ENCODE results near the gene ARHGEF37.
"Not testable (repeated sequence)": the region's sequence is repeated elsewhere in the genome, so short reads cannot be mapped to it uniquely, and the experiment has no call there.

Gene ARHGEF37, protein sequence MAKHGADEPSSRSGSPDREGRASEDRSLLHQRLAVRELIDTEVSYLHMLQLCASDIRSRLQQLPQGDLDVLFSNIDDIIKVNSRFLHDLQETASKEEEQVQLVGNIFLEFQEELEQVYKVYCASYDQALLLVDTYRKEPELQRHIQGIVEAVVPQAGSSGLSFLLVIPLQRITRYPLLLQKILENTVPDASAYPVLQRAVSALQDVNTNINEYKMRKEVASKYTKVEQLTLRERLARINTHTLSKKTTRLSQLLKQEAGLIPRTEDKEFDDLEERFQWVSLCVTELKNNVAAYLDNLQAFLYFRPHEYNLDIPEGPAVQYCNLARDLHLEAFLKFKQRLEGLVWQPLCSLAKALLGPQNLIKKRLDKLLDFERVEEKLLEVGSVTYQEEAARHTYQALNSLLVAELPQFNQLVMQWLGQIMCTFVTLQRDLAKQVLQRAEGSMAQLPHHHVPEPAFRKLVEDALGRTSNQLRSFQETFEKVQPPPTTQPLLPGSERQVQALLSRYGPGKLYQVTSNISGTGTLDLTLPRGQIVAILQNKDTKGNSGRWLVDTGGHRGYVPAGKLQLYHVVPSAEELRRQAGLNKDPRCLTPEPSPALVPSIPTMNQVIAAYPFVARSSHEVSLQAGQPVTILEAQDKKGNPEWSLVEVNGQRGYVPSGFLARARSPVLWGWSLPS

GRCh38 chr5:149581192-149581861 lies at the start of gene ARHGEF37:
Gene ARHGEF37 (plus strand): TSS chr5:149581498. CDS start chr5:149597770, 16,272 bp downstream.
- DNase-seq (ENCODE audit: low read depth in 2 of 2), result peak in 1 of 2 donors; percentile 9

DNA sequence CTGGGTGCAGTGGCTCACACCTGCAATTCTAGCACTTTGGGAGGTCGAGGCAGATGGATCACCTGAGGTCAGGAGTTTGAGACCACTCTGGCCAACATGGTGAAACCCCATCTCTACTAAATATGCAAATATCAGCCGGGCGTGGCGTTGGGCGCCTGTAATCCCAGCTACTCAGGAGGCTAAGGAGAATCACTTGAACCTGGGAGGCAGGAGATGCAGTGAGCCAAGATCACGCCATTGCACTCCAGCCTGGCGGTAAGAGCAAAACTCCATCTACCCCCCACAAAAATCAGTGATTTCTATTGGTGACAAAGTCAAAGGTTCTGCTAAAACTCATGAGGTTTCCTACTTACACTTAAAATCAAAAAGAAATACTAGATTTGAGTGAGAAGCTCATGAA lies 48.9 kb upstream of the ARHGEF37 start:
- DNase-seq (ENCODE audit: low read depth in 2 of 2), result no peak

GRCh38 chr5:149535787-149536186 lies 45.5 kb upstream of the ARHGEF37 start:
- DNase-seq (ENCODE audit: low read depth in 2 of 2), result not testable (repeated sequence)

- no peak for DNase-seq (ENCODE audit: low read depth in 2 of 2)
These were observed 43.8 kb upstream of the ARHGEF37 start for GRCh38 chr5:149537374-149537975.

GRCh38 chr5:149540089-149540488 lies 41.2 kb upstream of the ARHGEF37 start:
- DNase-seq (ENCODE audit: low read depth in 2 of 2), result no peak

GRCh38 chr5:149541893-149542292 lies 39.4 kb upstream of the ARHGEF37 start:
- DNase-seq (ENCODE audit: low read depth in 2 of 2), result no peak

- no peak for DNase-seq (ENCODE audit: low read depth in 2 of 2)
These were observed 37.8 kb upstream of the ARHGEF37 start for GRCh38 chr5:149543361-149544027.

GRCh38 chr5:149544028-149544420 lies 37.3 kb upstream of the ARHGEF37 start:
- no peak for DNase-seq (ENCODE audit: low read depth in 2 of 2)

DNA sequence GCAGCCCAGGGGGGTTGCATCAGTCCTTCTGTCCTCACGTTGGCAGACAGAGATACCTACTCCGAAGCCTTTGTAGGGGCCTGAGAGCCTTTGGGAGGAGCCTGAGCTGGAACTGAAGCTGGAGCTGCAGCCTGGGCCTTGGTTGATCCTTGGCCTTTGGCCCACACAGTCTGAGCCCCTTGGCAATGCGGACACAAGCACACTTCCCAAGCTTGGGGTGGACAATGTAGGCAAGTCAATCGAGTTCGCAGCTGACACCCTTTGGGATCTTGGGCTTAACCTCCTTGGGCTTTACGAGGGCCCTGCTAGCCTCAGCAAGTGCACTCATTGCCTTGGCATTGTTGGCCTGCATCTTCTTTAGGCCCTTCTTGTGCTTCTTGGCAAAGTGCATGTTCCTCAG lies 36.0 kb upstream of the ARHGEF37 start:
- no peak for DNase-seq (ENCODE audit: low read depth in 2 of 2)

DNA sequence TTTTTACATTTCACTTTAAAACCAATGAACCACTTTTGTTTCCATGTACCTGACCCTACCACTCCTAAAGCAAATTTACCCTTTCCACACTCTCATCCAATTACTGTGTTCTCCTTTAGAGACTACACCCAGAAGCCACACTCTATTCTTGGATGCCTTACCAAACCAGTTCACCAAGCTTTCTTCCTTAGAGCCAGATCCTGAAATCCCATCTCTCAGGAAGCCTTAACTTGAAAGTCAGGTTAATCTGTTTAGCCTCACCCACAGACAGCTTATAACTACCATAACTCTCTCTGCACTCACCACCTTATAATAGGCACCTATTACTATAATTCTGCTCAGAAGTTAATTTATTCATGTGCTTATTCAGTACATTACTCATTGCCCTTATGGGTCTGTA lies 34.3 kb upstream of the ARHGEF37 start:
- no peak for DNase-seq (ENCODE audit: low read depth in 2 of 2)

- DNase-seq (ENCODE audit: low read depth in 2 of 2), result no peak
These were observed 31.6 kb upstream of the ARHGEF37 start for GRCh38 chr5:149549461-149550267.

DNA sequence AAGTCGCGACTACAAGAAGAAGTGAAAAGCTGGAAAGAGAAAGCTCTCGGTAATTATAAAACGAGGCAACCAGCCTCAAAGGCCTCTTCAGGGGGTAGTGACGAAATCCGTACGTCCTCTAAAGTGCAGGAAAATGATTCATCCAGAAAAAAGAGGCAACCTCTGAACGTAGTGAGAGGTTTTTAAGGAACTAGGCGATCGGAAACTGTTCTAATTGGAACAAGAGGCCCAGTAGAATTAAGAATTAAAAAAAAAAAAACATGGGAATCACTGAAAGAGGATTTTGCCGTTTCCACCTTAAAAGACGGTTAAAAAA lies 31.1 kb upstream of the ARHGEF37 start:
- DNase-seq (ENCODE audit: low read depth in 2 of 2), result no peak

- DNase-seq (ENCODE audit: low read depth in 2 of 2), result no peak
These were observed 30.6 kb upstream of the ARHGEF37 start for GRCh38 chr5:149550594-149551226.

DNA sequence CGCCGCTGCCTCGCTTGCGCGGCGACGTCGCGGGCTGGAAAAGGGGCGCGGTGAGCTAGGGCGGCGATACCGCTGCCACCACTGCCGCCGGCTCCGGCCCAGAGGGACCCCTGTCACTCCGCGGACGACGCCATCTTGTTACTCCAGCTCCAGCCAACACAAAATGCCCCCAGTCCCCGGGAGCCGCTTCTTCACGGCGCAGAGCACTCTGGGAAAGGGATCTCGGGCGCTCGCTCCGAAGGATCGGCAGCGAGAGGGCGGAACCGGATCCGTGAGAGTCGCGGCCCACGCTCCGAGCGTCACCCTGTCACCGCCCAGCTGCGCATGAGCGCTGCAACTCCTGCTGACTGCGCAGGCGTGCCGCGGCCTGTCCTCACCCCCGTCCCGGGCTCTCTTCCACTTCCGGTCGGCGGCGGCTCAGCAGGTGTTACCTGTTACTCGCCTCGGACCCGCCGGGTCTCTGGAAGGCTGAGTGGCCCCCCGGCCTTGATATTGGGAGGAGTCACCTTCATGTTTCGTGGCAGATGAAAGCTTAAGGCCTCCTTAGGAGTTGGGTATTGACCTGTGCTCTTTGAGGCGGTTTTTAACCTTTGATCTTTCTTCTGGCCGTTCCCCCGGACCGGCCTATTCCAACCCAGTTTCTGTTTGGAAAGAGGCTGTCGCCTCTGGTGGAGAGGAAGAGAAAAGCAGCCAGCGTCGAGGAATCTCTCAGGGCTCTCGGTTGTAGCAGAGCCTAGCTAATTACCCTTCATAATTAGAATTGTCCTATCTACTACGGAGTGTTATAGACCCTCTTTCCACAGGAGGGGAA lies 29.9 kb upstream of the ARHGEF37 start, which contains the start of gene CSNK1A1:
CSNK1A1 (minus strand) TSS at position 213 of the 811 bp plus-strand sequence. CDS start 475 bp downstream, outside the sequence.
- peak; percentile 97 to 99 for DNase-seq (ENCODE audit: low read depth in 2 of 2)

- no peak for DNase-seq (ENCODE audit: low read depth in 2 of 2)
These were observed 29.2 kb upstream of the ARHGEF37 start for GRCh38 chr5:149552038-149552494.

DNA sequence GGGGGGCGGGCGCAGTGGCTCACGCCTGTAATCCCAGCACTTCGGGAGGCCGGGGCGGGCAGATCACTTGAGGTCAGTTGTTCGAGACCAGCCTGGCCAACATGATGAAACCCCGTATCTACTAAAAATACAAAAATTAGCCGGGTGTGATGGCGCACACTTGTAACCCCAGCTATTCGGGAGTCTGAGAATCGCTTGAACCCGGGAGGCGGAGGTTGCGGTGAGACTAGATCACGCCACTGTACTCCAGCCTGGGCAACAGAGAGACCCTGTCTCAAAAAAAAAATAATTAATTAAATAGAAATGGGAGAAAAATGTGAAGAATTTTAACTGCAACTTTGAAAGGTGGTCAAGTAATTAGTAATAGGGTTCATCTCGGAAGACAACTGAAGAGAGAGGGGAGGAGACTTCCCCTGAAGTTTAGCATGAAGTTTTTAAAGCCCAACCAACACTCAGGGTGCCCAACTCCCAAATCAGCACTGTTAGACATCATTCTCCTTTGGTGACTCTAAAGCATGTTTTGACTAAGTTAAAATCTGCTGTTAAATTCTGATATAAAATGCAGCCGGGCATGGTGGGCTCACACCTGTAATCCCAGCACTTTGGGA lies 28.6 kb upstream of the ARHGEF37 start:
- no peak for DNase-seq (ENCODE audit: low read depth in 2 of 2)

- DNase-seq (ENCODE audit: low read depth in 2 of 2), result no peak
These were observed 21.6 kb upstream of the ARHGEF37 start for GRCh38 chr5:149559706-149560105.

GRCh38 chr5:149561848-149562247 lies 19.4 kb upstream of the ARHGEF37 start:
- DNase-seq (ENCODE audit: low read depth in 2 of 2), result no peak

- no peak for DNase-seq (ENCODE audit: low read depth in 2 of 2)
These were observed 17.8 kb upstream of the ARHGEF37 start for GRCh38 chr5:149563466-149563865.

Data from stimulated activated CD8-positive, alpha-beta memory T cell treated with anti-CD3 and anti-CD28 coated beads, Interleukin-2, amount 100 ng/mL, for 1 hour (primary cell).